Small intestine (tissue), 7 donors: ENCODE data around the gene MPHOSPH6. TPM values are rescaled to one million over a fixed set of nuclear protein-coding genes. Genes with fewer than 3 reads are reported as not detected.
A peak's percentile ranks its signal among the peaks of the same experiment; 100 is the strongest.

Source experiments
- DNase-seq, 2 donors: peaks; one replicate each; pipeline versions ENCODE4 v3.0.0 to v3.0.0-alpha.2; 2013
- FAIRE-seq: peaks from 2 replicates; lab custom pipeline; 2012; peaks lifted over from hg19 to GRCh38; lab: Jason Lieb, UNC
- H3K27ac ChIP-seq, 3 donors: one replicate each; pipeline ENCODE4 v1.5.1; 2013; ENCODE audit warnings: low read length in 2 of 3, mild to moderate bottlenecking in 2 of 3, control low read depth in 1 of 3, inconsistent platforms in 1 of 3, low read depth in 1 of 3, moderate library complexity in 1 of 3
- H3K27me3 ChIP-seq, 3 donors: one replicate each; pipeline ENCODE4 v1.6.1; 2013; ENCODE audit warnings: low read length in 3 of 3, inconsistent platforms in 1 of 3; ENCODE audit not compliant: control insufficient read depth in 3 of 3, insufficient read depth in 3 of 3
- H3K36me3 ChIP-seq, 3 donors: one replicate each; pipeline ENCODE4 v1.6.1; 2013; ENCODE audit warnings: low read length in 3 of 3, inconsistent platforms in 1 of 3, low read depth in 1 of 3, mild to moderate bottlenecking in 1 of 3, moderate library complexity in 1 of 3; ENCODE audit not compliant: control insufficient read depth in 3 of 3, insufficient read depth in 2 of 3
- H3K4me1 ChIP-seq, 3 donors: one replicate each; pipeline ENCODE4 v1.6.1; 2013; ENCODE audit warnings: low read length in 2 of 3, inconsistent platforms in 1 of 3, low read depth in 1 of 3, mild to moderate bottlenecking in 1 of 3, moderate library complexity in 1 of 3; ENCODE audit not compliant: control insufficient read depth in 3 of 3, insufficient read depth in 2 of 3
- H3K4me3 ChIP-seq, 3 donors: one replicate each; pipeline ENCODE4 v1.5.1; 2013; ENCODE audit warnings: low read length in 3 of 3, control low read depth in 1 of 3, inconsistent platforms in 1 of 3, low read depth in 1 of 3, mild to moderate bottlenecking in 1 of 3, moderate library complexity in 1 of 3
- H3K9me3 ChIP-seq, 2 donors: one replicate each; pipeline ENCODE4 v1.6.1; 2013; ENCODE audit warnings: low read depth in 1 of 2, low read length in 1 of 2; ENCODE audit not compliant: control insufficient read depth in 2 of 2, insufficient read depth in 1 of 2
- WGBS, 3 donors: extraction: QIAGEN DNeasy Blood & Tissue Kit; methylation state at CpG; one replicate each; pipeline ENCODE4 v1.1.7; 2013; 5-methylcytosine and 5-hydroxymethylcytosine counted together
- polyA plus RNA-seq, 4 donors: library from polyadenylated mRNA; stranded (reverse) in 3 of 4; unstranded in 1 of 4; fragments of 200-250 nt in 3 of 4; fragments of 120-200 nt in 1 of 4; gene quantifications; one replicate each; pipeline versions ENCODE4 v1.2.1 to v1.2.3, GENCODE V29; 2013
- donor health status: healthy with polysubstance abuse.
- donor health status: control.
- donor health status: control.
- donor health status: Bipolar disorder and iron deficiency.
- donor health status: healthy.

The MPHOSPH6 gene
- polyA plus RNA-seq, 4 donors: 12.3 to 28.9 (median 20.7) TPM

GRCh38 chr16:82160226-82160625 lies 9.8 kb downstream of the MPHOSPH6 start:
- peaks cover 14 to 18% (median 15%) of the 10 kb centered on the region in 3 donors for H3K36me3 ChIP-seq
- H3K4me3 ChIP-seq: no peak overlapping the region
- DNase-seq: no peak
- no peaks in the 10 kb centered on the region for H3K4me1 ChIP-seq
- whole genome bisulfite sequencing, 3 donors: 82 to 87% (median 85%) methylated on average over 6 of the region's 6 CpGs
- FAIRE-seq: no peak
- H3K9me3 ChIP-seq: no peaks in the 10 kb centered on the region
- no peak overlapping the region for H3K27ac ChIP-seq
- no peaks in the 10 kb centered on the region for H3K27me3 ChIP-seq

DNA sequence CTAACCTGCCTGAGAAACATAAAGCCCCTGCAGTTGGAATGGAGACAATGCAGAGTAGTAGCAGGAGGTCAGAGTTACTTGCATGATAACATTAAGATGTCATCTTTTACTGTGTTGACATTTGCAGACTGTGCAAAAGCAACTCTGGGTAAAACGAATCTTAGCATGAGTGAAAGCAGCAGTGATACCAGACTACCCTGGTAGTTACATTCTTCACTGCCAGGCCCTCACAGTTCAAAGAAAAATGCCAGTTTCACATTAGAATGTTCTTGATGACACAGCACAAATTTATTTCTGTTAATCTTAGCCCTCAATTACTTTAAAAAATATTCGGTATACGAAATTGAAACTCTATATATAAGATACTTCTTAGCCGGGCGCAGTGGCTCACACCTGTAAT lies 12.2 kb downstream of the MPHOSPH6 start:
- FAIRE-seq: no peak
- H3K36me3 ChIP-seq: peaks cover 9 to 14% (median 11%) of the 10 kb centered on the region in 3 donors
- no peak overlapping the region for H3K4me3 ChIP-seq
- no peaks in the 10 kb centered on the region for H3K27me3 ChIP-seq
- DNase-seq: no peak
- 84 to 87% (median 86%) methylated on average over 5 of the region's 5 CpGs for WGBS, 3 donors
- H3K27ac ChIP-seq: peak overlapping the region in 1 of 3 donors; percentile 27
- H3K4me1 ChIP-seq: peaks cover 0 to 5% (median 0%) of the 10 kb centered on the region in 3 donors
- no peaks in the 10 kb centered on the region for H3K9me3 ChIP-seq

- Histone ChIP-seq H3K4me3 (no peak overlapping the region), H3K27ac (peak overlapping the region in 1 of 3 donors; percentile 27), H3K4me1 (peaks cover 0 to 5% (median 0%) of the 10 kb centered on the region in 3 donors), H3K27me3 (no peaks in the 10 kb centered on the region), H3K36me3 (peaks cover 9 to 12% (median 9%) of the 10 kb centered on the region in 3 donors), H3K9me3 (no peaks in the 10 kb centered on the region)
- no peak for DNase-seq
- no peak for FAIRE-seq
- 64 to 74% (median 72%) methylated on average over 2 of the region's 2 CpGs for whole genome bisulfite sequencing, 3 donors
Measured at GRCh38 chr16:82157534-82157812, 12.6 kb downstream of the MPHOSPH6 start.

DNA sequence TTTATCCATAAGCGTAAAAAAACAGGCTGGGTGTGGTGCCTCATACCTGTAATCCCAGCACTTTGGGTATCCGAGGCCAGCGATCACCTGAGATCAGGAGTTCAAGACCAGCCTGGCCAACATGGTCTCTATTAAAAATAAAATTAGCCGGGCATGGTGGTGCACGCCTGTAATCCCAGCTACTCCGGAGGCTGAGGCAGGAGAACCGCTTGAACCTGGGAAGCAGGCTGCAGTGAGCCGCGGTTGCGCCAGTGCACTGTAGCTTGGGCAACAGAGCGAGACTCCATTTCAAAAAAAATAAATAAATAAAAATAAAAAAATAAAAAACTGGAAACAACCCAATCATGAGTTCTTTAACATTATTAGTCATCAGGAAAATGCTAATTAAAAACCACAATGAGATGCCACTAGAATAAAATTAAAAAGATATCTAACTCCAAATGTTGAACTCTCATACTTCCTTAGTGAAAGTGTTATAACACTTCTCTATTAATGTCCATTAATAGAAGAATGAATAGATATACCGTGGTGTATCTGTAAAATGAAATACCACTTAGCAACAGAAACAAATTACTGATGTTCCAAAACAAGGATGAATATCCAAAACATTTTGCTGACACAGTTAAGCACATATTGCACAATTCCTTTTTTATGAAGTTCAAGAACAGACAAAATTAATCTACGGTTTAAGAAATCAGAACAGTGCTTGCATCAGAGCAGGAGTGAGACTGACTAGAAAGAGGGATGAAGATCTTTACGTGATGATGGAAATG lies 13.1 kb downstream of the MPHOSPH6 start:
- Histone ChIP-seq H3K4me1 (peaks cover 0 to 7% (median 0%) of the 10 kb centered on the region in 3 donors), H3K27ac (peak overlapping the region in 1 of 3 donors; percentile 27), H3K36me3 (peaks cover 4 to 9% (median 7%) of the 10 kb centered on the region in 3 donors), H3K27me3 (no peaks in the 10 kb centered on the region), H3K4me3 (no peak overlapping the region), H3K9me3 (no peaks in the 10 kb centered on the region)
- FAIRE-seq (peak; percentile 10), DNase-seq (no peak)
- WGBS, 3 donors: 91 to 97% (median 96%) methylated on average over 14 of the region's 14 CpGs

- Histone ChIP-seq H3K4me3 (no peak overlapping the region), H3K27ac (peak overlapping the region in 1 of 3 donors; percentile 14), H3K9me3 (no peaks in the 10 kb centered on the region), H3K36me3 (peaks cover 0 to 7% (median 3%) of the 10 kb centered on the region in 3 donors), H3K27me3 (no peaks in the 10 kb centered on the region), H3K4me1 (peaks cover 0 to 7% (median 0%) of the 10 kb centered on the region in 3 donors)
- WGBS, 3 donors: 81 to 85% (median 82%) methylated on average over 8 of the region's 8 CpGs
- DNase-seq: peak in 1 of 2 donors; percentile 90
- no peak for FAIRE-seq
Measured at GRCh38 chr16:82152641-82153112, 17.3 kb downstream of the MPHOSPH6 start.

DNA sequence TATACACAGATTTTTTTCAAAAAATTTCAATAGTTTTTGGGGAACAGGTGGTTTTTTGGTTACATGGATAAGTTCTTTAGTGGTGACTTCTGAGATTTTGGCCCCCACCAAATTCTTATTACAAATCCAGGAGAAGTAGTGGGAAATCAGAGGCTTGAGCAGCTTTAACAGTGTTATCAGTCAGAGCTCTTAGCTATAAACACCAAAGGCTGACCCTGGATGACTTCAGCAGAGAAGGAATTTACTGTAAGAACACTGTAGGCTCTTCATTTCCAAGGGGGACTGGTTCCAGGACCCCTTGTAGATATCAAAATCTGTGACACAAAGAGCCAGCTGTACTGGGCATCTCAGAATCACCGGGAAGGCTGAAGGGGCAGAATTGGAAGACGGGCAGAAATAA lies 17.8 kb downstream of the MPHOSPH6 start:
- FAIRE-seq (no peak), DNase-seq (no peak)
- Histone ChIP-seq H3K36me3 (peaks cover 3 to 5% (median 5%) of the 10 kb centered on the region in 3 donors), H3K4me1 (peaks cover 0 to 7% (median 0%) of the 10 kb centered on the region in 3 donors), H3K9me3 (no peaks in the 10 kb centered on the region), H3K4me3 (no peak overlapping the region), H3K27me3 (no peaks in the 10 kb centered on the region), H3K27ac (no peak overlapping the region)
- WGBS, 3 donors: 85 to 98% (median 94%) methylated on average over 2 of the region's 2 CpGs

DNA sequence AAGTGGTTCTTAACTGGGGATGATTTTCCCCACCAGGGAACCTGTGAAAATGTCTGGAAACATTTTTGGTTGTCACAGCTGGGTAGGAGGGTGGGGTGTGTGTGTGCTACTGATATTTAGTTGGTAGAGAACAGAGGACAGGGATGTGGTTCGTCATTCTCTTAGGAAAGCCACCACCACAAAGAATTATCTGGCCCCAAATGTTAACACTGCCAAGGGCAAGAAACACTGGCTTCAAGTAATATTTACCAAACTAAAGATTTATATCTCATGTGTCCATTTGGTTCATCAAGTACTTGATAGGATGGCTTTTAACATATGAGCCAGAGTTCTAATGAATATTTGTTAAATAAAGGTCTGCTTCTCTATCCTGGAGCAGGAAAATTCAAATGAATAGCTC lies 19.5 kb downstream of the MPHOSPH6 start:
- peaks cover 5 to 8% (median 8%) of the 10 kb centered on the region in 3 donors for H3K36me3 ChIP-seq
- no peaks in the 10 kb centered on the region for H3K27me3 ChIP-seq
- no peak overlapping the region for H3K4me3 ChIP-seq
- DNase-seq: no peak
- no peak overlapping the region for H3K27ac ChIP-seq
- 92 to 94% (median 93%) methylated on average over 1 of the region's 1 CpG for WGBS, 3 donors
- no peaks in the 10 kb centered on the region for H3K9me3 ChIP-seq
- no peak for FAIRE-seq
- H3K4me1 ChIP-seq: peaks cover 0 to 7% (median 0%) of the 10 kb centered on the region in 3 donors

DNA sequence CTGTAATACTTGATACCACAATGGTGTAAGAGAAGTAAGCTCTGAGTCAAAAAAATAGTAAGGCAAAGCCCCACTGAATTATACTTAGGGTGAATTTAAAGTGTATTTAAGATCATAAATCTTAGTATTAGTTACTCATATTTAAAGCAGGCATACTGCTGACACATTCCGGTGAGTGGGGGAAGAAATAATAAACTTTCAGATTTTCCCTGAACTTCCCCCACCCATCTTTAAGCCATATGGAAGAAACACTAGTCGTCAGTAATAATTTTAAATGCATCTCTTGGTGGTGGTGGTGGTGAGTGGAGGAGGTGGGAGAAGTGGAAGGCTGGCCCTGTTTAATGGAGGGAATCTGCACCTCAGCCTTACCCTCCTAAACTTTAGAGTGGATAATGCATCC lies 20.5 kb downstream of the MPHOSPH6 start:
- no peaks in the 10 kb centered on the region for H3K27me3 ChIP-seq
- H3K4me3 ChIP-seq: no peak overlapping the region
- FAIRE-seq (no peak), DNase-seq (no peak)
- no peaks in the 10 kb centered on the region for H3K9me3 ChIP-seq
- no peak overlapping the region for H3K27ac ChIP-seq
- H3K36me3 ChIP-seq: peaks cover 5 to 8% (median 8%) of the 10 kb centered on the region in 3 donors
- WGBS, 3 donors: 86 to 90% (median 87%) methylated on average over 2 of the region's 2 CpGs
- H3K4me1 ChIP-seq: peaks cover 0 to 7% (median 0%) of the 10 kb centered on the region in 3 donors
